A549 (cell line): Measurements from ENCODE around the gene PTPRD.

ENCODE experiments used
- CEBPB ChIP-seq, 2 experiments: fragments of >200 bp in 1 of 2; sonication (Bioruptor Twin) in 1 of 2; formaldehyde crosslinking in 1 of 2; IDR thresholded peaks; 2 replicates each; pipeline ENCODE4 v1.6.1; 2012 to 2016
- TF ChIP-seq, protein P1 (sequence below): fragments of >200 bp; sonication (Bioruptor Twin); formaldehyde crosslinking; IDR thresholded peaks from 3 replicates; pipeline ENCODE4 v1.5.1; 2016

DNA sequence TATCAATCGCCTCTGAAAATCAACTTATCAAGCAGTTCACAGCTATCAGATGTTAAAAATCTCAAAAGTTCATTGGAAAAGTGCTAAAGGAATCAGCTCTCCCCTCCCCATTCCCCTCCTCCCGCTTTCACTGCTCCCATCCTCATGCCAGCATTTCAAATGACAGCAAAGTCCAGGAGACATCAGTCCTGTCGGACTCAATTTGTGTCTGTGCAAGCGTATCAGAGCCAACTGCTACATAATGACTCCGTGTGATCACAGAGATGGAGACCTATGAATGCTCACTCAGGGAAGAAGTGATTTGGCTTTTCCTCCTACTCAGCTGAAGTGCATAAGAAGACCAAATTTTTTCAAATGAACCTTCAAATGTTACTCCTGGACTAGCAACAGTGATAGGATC, 1876.0 kb downstream of the PTPRD start:
- TF ChIP-seq, protein P1, sequence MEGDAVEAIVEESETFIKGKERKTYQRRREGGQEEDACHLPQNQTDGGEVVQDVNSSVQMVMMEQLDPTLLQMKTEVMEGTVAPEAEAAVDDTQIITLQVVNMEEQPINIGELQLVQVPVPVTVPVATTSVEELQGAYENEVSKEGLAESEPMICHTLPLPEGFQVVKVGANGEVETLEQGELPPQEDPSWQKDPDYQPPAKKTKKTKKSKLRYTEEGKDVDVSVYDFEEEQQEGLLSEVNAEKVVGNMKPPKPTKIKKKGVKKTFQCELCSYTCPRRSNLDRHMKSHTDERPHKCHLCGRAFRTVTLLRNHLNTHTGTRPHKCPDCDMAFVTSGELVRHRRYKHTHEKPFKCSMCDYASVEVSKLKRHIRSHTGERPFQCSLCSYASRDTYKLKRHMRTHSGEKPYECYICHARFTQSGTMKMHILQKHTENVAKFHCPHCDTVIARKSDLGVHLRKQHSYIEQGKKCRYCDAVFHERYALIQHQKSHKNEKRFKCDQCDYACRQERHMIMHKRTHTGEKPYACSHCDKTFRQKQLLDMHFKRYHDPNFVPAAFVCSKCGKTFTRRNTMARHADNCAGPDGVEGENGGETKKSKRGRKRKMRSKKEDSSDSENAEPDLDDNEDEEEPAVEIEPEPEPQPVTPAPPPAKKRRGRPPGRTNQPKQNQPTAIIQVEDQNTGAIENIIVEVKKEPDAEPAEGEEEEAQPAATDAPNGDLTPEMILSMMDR: no peak
- TF ChIP-seq CEBPB (IDR thresholded peaks at IDR 0.05): no peak
